GM21786 (cell line): Measurements from ENCODE around the gene MPV17.
"Not testable (repeated sequence)": the region's sequence is repeated elsewhere in the genome, so short reads cannot be mapped to it uniquely, and the experiment has no call there.

Experiments used
- ATAC-seq: cut with Tn5 transposase; IDR thresholded peaks from one replicate; pipeline ENCODE4 v1.9.1; 2021; ENCODE audit not compliant: unreplicated experiment

Gene MPV17

DNA sequence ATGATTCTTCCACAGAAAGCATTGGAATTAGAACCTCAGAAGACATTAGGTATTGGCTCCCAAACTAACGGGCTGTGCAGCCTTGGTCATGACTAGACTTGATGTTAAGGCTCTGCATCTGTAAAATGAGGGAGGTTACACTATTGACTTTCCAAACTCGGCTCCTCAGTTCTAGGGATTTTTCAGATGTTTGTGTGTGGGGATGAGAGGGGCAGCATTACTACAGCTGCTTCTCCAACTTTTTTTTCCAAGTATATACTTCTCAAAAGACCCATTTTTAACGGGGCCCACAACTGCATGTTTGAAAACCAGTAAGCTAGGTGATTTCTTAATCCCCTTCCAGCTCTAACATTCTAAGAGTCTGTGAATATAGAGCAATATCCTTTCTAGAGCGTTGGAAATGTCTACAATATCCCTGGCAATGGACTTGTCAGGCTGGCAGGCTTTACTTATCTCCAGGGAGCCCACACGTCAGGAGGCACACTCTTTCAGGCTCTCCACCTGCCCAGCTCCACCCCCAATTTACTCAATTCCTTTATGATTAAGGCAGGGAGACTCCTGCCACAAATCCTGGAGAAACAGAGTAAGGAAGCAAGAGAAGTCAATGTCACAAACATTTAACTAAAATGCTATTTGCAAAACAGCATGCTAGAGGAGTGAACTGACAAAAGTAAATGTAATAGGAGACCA lies 844 bp upstream of the MPV17 start:
- ATAC-seq, result no peak

DNA sequence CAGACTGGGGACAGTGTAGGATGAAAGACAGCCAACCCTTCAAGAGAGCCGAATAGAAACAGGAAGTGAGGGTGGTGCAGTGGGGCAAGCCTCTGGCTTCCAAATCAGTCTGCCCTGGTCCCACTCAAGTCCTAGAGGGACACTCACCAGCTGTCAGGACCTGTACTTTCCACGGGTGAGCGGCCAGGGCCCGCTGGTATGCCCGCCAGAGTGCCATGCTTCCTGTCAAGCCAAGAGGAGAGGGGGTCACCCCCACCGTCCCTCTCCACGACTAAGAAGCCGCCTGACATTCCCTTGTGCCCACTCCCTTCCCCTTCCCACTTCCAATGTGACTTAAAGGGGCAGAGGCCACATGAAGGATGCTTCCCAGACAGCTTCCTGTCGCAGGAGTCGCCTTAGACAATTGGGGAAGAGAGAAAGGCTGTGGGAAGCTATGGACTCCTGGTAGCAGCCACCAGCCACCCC lies 564 bp downstream of the MPV17 start:
- ATAC-seq, result no peak

DNA sequence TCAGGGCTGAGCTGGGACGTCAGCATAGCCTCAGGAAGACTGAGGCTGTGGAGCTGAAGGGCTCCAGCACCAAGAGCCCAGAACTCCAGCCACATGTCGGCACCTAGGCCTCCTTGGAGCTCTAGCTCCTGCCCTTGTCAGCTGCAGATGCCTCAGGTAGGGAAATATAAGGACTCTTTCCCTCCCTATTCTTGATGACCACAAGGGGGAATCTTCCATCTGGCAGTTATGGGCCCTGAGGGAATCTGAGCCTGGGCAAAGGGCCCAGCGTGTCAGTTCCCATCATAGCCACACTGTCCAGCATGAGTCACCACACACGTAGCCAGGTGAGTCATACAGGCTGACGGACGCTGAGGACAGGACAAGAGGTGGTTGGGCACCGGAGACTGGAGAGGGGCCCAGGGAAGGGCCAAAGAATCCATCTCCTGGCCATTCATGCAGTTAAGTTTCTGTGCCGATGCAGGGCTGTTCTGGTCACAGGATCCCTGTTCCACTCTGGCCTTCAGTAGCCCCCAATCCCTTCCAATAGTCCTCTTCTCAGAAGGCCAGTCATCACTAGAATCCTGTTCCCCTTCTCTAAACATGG lies 1.8 kb downstream of the MPV17 start:
- ATAC-seq, result no peak

DNA sequence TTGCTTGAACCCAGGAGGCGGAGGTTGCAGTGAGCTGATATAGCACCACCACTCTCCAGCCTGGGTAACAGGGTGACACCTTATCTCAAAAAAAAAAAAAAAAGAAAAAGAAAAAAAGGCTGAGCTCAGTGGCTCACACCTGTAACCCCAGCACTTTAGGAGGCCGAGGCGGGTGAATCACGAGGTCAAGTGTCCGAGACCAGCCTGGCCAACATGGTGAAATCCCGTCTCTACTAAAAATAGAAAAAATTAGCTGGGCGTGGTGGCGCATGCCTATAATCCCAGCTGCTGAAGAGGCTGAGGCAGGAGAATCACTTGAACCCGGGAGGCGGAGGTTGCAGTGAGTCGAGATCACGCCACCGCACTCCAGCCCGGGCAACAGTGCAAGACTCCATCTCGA lies 3.1 kb downstream of the MPV17 start:
- not testable (repeated sequence) for ATAC-seq

DNA sequence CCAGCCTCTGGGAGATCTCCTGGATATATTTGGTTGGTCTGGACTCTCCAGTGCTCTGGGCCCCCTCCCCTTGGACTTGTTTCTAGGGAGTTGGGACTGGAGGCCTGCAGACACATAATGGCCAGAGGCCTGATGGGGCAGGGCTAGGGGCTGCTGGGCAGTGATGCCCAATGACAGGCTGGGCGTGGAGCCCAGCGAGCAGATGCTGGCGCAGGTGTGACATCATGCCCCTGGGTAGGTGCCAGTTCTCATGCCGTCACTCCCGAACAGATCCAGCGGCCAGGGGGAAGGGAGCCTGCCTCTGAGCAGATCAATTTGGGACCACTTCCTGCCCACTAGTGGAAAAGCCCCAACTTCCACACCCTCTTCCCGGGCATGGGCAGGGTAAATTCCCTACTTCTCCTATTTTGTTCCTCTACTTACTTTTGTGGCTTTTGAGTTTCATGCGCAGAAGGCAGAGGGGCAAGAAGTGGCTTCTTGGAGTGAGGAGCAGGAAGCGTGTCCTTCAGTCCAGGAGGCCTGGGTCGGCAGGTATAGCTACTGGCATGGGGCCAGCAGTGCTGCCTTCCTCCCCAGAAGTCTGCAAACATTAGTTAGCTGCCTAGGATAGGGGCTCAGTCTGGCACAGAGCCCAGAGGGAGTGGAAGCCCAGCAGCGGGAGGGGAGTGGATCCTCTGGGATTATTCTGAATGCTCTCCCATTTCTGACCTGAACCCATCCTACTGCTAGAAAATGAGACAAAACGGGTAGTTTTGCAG lies 6.1 kb downstream of the MPV17 start:
- ATAC-seq, result no peak

DNA sequence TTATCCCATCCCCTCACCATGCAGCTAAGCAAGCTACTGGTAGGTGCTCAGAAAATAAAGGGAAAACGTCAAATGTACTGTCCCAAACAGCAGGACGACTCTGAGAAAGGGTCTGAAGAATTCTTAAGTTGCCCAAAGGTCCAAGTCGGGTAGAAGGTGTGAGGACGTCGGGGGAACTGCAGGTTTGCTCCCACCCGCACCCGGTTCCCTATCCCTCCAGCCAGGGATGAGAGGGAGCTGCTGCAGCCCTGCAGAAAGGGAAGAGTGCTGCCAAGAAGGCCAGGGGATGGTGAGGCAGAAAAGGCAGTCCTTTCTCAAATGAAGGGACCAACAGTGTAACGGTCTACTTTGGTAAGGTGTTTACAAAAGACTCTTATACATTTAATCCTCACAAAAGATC lies 7.8 kb downstream of the MPV17 start:
- ATAC-seq, result no peak

DNA sequence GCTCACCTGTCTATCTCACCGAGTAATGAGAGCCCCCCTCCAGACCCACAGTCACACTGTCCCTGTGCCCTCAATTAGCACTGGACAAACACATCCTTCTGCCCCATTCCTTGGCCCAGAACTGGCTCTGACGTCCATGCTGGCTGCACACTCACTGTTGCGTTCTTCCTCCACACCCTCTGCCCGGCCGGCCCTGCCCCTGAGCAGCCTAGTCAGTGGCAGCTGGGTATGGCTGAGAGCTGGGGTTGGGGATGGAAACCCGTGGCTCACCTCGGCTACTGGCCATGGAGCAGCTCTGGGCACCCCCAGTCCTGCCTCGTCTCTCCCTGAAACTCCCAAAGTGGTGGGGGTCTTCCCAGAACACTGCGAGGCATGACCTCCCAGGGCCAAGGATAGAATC lies 8.2 kb downstream of the MPV17 start:
- no peak for ATAC-seq

DNA sequence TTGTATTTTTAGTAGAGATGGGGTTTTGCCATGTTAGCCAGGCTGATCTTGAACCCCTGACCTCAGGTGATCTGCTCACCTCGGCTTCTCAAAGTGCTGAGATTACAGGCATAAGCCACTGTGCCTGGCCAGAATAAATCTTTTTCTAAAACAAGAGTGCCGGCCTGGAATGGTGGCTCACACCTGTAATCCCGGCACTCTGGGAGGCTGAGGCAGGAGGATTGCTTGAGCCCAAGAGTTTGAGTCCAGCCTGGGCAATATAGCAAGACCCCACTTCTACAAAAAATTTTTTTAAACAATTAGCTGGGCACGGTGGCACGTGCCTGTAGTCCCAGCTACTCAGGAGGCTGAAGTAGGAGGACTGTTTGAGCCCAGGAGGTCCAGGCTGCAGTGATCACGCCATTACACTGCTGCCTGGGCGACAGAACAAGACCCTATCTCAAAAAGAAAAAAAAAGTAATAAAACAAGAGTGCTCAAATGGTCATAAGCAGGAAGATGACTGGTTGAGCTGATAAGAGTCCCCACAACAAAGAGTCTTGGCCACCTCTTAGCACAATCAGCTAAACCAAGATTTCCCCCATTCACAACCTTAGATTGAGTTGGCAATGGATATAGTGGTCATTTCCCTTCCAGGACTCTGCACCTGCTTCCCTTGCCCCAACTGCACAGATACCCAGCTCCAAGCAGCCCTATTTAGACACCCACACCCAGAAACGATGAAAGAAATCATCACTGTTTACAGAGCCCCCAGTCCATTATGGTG lies 8.8 kb downstream of the MPV17 start:
- no peak for ATAC-seq

DNA sequence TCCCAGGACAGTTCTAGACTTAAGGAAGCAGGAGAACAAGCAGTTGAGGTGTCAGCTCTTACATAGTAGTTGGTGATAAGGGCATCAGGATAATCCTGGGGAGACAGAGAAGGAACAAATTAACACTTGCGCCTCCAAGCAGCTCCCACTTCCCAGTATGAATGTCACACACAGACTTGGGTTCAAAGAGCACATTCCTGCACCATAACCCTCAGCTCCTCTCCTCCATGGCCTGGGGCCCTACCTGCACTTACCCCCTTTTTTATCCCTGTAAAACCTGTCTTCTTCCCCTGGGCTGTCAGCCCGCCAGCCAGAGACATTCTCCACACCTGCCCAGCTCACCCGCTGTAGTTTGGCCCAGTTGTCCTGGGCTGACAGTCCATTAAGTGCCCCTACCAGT lies 10.7 kb downstream of the MPV17 start:
- ATAC-seq, result no peak

DNA sequence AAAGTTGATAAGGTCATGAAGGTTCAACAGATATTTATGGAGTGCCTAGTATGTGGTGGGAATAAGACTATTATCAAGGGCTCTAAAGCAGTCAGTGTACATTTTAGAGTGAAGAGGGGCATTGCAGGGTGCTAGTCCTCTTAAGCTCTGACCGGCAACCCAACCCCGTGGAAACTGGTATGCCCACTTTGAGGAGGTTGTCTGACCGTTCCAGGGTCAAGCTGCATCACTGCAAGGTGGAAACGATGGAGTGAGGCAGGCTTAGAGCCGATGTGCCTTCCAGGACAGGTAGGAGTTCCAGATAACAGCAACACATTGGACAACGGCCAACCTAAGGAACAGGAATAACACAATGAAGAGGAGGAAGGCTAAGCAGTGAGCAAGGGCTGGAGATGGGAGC lies 13.2 kb downstream of the MPV17 start:
- no peak for ATAC-seq

DNA sequence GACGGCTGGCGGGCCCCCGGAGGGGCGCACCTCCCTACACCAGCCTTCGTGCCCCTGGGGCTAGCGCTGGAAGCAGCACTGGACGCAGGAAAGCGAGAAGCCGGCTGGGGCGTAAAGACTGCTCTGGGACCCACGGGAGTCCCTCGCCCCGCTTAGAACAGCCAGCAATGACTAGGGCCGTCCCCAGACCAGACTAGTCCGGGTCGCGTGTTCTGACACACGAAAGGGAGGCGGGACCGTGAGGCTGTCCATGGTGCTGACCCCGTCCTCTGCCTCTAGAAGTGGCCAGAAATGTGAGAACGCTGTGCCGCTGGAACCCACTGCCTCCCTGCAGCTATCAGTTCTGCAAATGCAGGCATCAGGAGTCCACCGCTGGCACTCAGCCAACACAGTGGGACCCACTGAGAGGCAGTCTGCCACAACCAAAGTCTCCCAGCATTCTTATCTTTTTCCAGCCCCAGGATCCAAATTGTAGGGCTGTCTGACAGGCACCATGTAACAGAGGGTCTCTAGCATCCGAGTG lies 14.5 kb downstream of the MPV17 start, which contains the start of gene UCN:
Gene UCN, minus strand, starts transcription at position 87 of the 523 bp plus-strand sequence. CDS start 550 bp downstream, outside the sequence.
- ATAC-seq, result no peak

DNA sequence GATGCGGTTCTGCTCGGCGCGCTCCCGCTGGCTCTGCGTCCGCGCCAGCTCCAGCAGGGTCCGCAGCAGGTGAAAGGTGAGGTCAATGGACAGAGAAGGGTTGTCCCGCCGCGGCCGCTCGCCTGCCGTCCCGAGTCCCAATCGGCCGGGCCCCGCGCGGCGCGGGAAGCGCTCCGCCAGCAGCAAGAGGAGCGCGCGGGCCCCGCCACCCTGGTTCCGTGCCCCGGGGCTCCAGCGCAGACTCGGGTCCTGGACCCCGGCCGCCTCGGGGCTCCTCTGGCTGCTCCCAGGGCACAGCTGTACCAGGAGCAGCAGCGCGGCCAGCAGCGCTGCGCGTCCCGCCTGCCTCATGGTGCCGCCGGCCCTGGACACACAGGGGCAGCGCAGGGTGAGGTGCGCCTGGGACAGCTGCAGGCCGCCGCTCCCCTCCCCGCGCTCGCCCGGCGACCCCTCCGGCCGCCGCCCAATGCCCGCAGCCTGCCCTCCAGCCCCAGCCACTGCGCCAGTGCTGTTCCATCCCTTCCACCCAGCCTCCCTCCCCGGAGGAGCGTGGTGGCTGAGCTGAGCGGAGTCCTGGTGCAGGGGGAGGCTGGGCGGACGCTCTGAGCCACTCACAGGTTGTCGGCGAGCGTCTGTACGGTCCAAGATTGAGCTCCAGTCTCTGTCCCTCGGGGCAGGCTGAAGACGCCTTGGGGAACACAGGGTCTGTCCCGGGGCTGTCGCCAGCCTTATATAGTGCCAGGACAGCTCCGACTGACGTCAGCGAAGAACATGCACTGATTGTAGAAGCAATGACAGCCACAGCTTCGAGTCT lies 15.1 kb downstream of the MPV17 start:
- no peak for ATAC-seq

DNA sequence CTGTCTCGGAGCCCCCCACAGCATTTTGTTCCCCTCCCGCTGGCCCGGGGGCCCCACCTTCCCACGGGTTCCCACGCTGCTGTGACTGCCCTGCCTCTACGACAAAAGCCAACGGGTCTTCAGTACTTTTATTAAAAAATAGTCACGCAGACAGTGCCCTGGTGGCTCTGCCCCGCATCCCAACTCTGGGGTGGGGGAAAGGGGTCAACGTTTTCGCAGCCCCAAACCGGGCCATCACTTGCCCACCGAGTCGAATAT lies 15.7 kb downstream of the MPV17 start:
- ATAC-seq, result no peak

DNA sequence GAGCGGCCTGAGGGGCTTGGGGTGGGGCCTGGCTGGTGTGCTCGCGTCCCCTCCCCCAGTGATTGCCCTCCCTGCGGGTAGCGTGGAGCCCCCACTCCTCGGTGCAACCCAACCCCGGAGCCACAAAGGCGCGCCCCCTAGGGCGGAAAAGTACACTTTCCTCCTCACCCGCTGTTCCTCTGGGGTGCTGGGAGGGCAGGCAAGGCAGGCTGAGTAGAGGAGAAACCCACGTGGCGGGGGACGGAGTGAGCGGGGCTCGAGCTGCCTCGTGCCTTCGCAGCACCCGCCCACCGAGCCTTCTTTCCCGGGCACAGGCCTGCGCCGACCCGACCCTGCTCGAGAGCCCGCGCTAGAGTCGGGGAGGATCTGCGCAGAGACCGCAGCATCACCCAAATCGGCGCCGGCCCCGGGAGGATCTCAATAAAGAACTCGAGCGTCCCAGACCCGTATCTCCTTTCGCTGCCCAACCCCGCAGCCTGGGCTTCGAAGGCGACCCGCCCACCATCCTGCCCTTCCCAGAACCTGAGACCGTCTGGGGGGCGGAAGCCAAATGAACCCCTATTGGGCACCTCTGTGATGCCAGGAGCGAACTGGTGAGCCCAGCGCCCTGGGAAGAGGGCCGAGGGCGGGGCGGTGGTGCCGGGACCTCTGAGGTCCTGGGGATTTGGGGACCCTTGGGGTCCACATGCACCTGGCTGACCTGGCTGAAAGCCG lies 16.2 kb downstream of the MPV17 start:
- ATAC-seq, result no peak

DNA sequence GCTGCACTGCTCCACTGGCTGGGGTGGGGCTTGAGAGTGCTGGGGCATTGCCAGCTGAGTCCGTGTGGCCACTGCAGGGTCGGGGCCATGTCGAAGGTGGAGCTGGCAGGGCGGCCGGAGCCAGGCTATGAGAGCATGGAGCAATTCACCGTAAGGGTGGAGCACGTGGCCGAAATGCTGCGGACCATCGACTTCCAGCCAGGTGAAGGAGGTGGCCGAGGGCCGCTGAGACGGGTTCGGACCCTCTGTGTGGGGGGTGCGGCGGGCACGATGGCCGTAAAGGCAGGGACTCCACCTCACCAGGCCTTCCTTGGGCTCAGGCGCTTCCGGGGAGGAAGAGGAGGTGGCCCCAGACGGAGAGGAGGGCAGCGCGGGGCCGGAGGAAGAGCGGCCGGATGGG lies 16.8 kb downstream of the MPV17 start:
- ATAC-seq, result no peak

DNA sequence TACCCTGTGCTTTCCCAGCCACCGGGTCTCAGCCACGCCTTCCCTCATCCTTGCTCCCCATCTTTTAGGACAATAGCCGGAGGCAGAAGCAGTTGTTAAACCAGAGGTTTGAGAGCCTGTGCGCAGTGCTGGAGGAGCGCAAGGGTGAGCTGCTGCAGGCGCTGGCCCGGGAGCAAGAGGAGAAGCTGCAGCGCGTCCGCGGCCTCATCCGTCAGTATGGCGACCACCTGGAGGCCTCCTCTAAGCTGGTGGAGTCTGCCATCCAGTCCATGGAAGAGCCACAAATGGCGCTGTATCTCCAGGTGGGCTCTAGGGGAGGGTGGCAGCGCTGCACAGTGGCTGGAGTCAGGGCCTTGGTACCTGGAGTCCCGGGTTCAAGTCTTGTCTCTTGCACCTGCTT lies 17.4 kb downstream of the MPV17 start:
- ATAC-seq, result no peak

DNA sequence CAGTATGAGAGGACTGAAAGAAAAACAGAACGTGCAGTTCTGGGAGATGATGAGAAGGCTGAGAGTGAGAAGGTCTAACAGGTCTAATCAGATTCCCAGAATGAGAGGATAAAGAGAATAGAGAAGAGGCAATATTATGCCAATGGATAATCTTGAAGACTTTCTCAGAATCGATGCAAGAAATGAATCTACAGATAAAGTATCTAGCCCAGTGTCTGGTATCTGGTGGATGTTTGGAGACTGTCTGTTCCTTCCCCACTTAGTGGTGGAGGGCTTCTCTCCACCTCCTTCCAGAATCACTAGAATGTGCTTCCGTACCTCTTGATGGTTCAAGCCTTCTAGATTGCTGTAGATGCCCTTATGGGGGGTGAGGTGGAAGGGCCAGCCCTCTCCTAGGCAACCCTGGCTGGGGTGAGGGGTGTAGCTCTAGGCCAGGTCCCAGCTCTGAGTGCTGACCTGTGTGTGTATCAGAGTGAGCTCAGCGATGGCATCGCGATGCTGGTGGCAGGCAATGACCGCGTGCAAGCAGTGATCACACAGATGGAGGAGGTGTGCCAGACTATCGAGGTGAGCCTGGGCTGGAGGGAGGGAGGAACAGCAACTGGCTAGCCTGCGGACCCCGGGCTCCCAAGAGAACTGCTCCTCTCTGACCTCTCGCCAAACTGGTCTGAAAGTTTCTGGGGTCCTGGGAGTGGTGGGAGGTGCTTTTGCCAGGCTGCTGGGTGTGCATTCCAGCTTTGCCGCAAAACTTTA lies 18.2 kb downstream of the MPV17 start:
- no peak for ATAC-seq

DNA sequence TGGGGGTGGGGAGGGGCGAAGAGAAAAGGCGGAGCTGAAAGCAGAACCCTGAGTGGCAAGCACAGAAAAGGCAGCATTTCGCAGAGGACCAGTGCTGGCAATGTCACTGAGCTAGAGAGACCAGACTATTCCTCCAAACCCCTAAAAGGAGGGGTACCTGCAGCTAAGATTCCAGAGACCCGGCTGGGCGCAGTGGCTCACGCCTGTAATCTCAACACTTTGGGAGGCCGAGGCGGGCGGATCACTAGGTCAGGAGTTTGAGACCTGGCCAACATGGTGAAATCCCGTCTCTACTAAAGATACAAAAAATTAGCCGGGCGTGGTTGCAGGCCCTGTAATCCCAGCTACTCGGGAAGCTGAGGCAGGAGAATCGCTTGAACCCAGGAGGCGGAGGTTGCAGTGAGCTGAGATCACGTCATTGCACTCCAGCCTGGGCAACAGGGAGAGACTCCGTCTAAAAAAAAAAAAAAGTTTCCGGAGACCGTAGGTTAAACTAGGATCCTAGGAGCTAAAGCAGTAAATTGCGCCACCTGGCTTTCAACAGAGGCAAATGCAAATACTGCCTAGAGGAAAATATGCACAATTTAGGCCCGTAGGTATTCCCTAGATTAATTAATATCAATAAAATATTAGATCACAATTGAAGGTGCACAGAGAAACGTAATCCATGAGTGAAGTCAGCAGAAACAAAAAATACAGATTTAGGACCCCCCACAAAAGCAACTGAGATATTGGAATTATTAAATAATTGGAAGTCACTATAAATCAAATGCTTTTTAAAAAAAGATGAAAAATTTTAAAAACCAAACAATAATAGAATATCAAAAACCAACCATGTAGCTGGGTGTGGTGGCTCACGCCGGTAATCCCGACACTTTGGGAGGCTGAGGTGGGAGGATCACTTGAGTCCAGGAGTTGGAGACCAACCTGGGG lies 19.5 kb downstream of the MPV17 start:
- ATAC-seq, result no peak
